Neural progenitor cell (in vitro differentiated cells): ENCODE measurements around the gene CRACR2A.
A peak's percentile ranks its signal among the peaks of the same experiment; 100 is the strongest.

Experiments used
- CTCF ChIP-seq: fragments of 200-600 bp; sonication (generic); IDR thresholded peaks from 2 replicates; pipeline ENCODE4 v1.5.1; 2017; ENCODE audit warnings: antibody characterized with exemption, mild to moderate bottlenecking
- EZH2 ChIP-seq: fragments of 200-600 bp; sonication (generic); IDR thresholded peaks from 2 replicates; pipeline ENCODE4 v1.6.1; 2017; ENCODE audit warnings: antibody characterized with exemption, mild to moderate bottlenecking, moderate library complexity

DNA sequence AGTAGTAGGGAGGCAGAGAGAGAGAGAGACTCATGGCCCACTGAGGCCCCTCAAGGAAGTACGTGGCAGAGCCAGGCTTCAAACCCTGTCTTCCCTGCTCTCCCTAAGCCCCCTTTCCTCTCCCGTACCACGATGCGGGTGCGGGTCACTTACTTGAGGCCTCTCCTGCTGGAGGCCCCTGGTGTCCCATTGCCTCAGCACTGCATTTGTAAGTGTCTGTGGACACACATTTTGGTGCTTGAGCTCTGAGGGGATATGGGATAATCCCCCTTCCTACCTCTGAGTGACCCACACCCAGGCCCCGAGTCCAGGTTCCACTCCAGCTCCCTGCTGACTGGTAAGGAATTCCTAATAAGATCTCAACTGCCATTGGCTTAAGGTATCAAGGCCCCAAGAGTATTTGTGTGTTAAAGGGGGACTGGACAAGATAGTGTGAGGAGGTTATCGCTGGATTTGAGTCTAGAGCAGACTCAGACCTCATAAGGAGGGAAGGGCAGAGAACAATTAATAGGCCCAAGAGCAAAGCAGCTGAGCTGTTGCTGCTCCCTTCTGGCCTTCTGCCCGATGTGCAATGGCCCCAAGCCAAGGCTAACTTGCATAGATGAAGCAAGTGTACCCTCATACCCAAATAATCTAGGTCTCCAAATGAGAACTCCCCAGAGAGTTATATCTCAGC lies 71.9 kb downstream of the CRACR2A start:
- TF ChIP-seq CTCF (peak; percentile 53), EZH2 (no peak)
